ENCODE results near the gene DENND4A. TPM values are rescaled to one million over a fixed set of nuclear protein-coding genes. Genes with fewer than 3 reads are reported as not detected.

Gene DENND4A
- total RNA-seq, 1 donor from 2014 or later, result 23.7 TPM

- no peak overlapping the region for H3K27ac Mint-ChIP-seq (ENCODE audit: unreplicated experiment)
- H3K36me3 Mint-ChIP-seq (ENCODE audit: unreplicated experiment), result no peaks in the 10 kb centered on the region
- TF ChIP-seq CTCF (IDR thresholded peaks at IDR 0.05; ENCODE audit: partially characterized antibody, unreplicated experiment), result no peak
- H3K4me3 Mint-ChIP-seq (ENCODE audit: unreplicated experiment), result no peak overlapping the region
- no peaks in the 10 kb centered on the region for H3K27me3 Mint-ChIP-seq (ENCODE audit: unreplicated experiment)
- H3K9me3 Mint-ChIP-seq (ENCODE audit: unreplicated experiment), result no peaks in the 10 kb centered on the region
- DNase-seq, result no peak
- H3K4me1 Mint-ChIP-seq (ENCODE audit: low read depth, unreplicated experiment), result peaks cover 2% of the 10 kb centered on the region
These were observed 128.6 kb downstream of the DENND4A start for GRCh38 chr15:65663521-65663920.

- TF ChIP-seq CTCF (IDR thresholded peaks at IDR 0.05; ENCODE audit: partially characterized antibody, unreplicated experiment), result no peak
- Mint-ChIP-seq H3K36me3 (ENCODE audit: unreplicated experiment) (no peaks in the 10 kb centered on the region), H3K4me1 (ENCODE audit: low read depth, unreplicated experiment) (peaks cover 2% of the 10 kb centered on the region), H3K27ac (ENCODE audit: unreplicated experiment) (no peak overlapping the region), H3K27me3 (ENCODE audit: unreplicated experiment) (no peaks in the 10 kb centered on the region), H3K9me3 (ENCODE audit: unreplicated experiment) (no peaks in the 10 kb centered on the region), H3K4me3 (ENCODE audit: unreplicated experiment) (no peak overlapping the region)
- DNase-seq, result no peak
These were observed 131.2 kb downstream of the DENND4A start for GRCh38 chr15:65660927-65661326.

GRCh38 chr15:65659502-65660052 lies 132.5 kb downstream of the DENND4A start:
- H3K36me3 Mint-ChIP-seq (ENCODE audit: unreplicated experiment), result no peaks in the 10 kb centered on the region
- H3K9me3 Mint-ChIP-seq (ENCODE audit: unreplicated experiment), result no peaks in the 10 kb centered on the region
- H3K4me1 Mint-ChIP-seq (ENCODE audit: low read depth, unreplicated experiment), result peaks cover 2% of the 10 kb centered on the region
- H3K27ac Mint-ChIP-seq (ENCODE audit: unreplicated experiment), result no peak overlapping the region
- TF ChIP-seq CTCF (IDR thresholded peaks at IDR 0.05; ENCODE audit: partially characterized antibody, unreplicated experiment), result no peak
- DNase-seq, result no peak
- H3K4me3 Mint-ChIP-seq (ENCODE audit: unreplicated experiment), result no peak overlapping the region
- no peaks in the 10 kb centered on the region for H3K27me3 Mint-ChIP-seq (ENCODE audit: unreplicated experiment)

GRCh38 chr15:65655457-65655856 lies 136.6 kb downstream of the DENND4A start:
- no peaks in the 10 kb centered on the region for H3K9me3 Mint-ChIP-seq (ENCODE audit: unreplicated experiment)
- H3K27me3 Mint-ChIP-seq (ENCODE audit: unreplicated experiment), result no peaks in the 10 kb centered on the region
- TF ChIP-seq CTCF (IDR thresholded peaks at IDR 0.05; ENCODE audit: partially characterized antibody, unreplicated experiment), result no peak

GRCh38 chr15:65655026-65655425 lies 137.1 kb downstream of the DENND4A start:
- Mint-ChIP-seq H3K4me3 (ENCODE audit: unreplicated experiment) (no peak overlapping the region), H3K4me1 (ENCODE audit: low read depth, unreplicated experiment) (no peaks in the 10 kb centered on the region), H3K9me3 (ENCODE audit: unreplicated experiment) (no peaks in the 10 kb centered on the region), H3K36me3 (ENCODE audit: unreplicated experiment) (no peaks in the 10 kb centered on the region), H3K27me3 (ENCODE audit: unreplicated experiment) (no peaks in the 10 kb centered on the region), H3K27ac (ENCODE audit: unreplicated experiment) (no peak overlapping the region)
- no peak for DNase-seq
- TF ChIP-seq CTCF (IDR thresholded peaks at IDR 0.05; ENCODE audit: partially characterized antibody, unreplicated experiment), result no peak

More at GRCh38 chr15:65655457-65655856, 136.6 kb downstream of the DENND4A start:
- H3K4me1 Mint-ChIP-seq (ENCODE audit: low read depth, unreplicated experiment), result no peaks in the 10 kb centered on the region
- H3K4me3 Mint-ChIP-seq (ENCODE audit: unreplicated experiment), result no peak overlapping the region
- DNase-seq, result no peak
- H3K27ac Mint-ChIP-seq (ENCODE audit: unreplicated experiment), result no peak overlapping the region
- no peaks in the 10 kb centered on the region for H3K36me3 Mint-ChIP-seq (ENCODE audit: unreplicated experiment)
